NCI-H524 (cell line): ENCODE results near the gene ADAM23.

ENCODE experiments used
- DNase-seq, 2 experiments: peaks; one replicate each; lab custom pipeline; 2025; lab: John Stamatoyannopoulos, UW

Gene ADAM23

DNA sequence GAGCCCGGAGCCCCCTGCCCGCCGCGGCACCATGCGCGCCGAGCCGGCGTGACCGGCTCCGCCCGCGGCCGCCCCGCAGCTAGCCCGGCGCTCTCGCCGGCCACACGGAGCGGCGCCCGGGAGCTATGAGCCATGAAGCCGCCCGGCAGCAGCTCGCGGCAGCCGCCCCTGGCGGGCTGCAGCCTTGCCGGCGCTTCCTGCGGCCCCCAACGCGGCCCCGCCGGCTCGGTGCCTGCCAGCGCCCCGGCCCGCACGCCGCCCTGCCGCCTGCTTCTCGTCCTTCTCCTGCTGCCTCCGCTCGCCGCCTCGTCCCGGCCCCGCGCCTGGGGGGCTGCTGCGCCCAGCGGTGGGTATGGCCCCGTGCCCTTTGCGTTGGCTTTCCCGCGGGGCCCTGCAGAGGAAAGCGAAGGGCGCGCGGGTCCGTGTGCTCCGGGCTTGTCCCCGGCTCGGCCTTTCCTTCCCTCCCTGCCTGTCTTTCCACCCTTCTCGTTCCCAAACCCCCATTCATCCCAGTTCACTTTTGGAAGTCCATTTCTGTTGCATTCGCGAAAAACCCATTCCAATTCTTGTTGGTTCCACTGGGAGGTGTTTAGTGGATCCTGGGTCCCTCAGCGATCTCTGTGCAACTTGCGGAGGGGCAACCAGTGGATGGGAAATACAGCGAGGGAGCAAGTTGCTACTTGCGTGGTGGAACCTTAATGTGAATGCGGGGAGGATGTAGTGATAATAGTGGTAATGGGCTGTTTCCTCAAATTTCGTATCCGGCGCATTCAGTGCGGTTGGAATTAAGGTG, 599 bp downstream of the ADAM23 start:
- DNase-seq, result peak in 1 of 2 experiments; percentile 39

GRCh38 chr2:206445948-206446347, 2.6 kb downstream of the ADAM23 start:
- no peak for DNase-seq

DNA sequence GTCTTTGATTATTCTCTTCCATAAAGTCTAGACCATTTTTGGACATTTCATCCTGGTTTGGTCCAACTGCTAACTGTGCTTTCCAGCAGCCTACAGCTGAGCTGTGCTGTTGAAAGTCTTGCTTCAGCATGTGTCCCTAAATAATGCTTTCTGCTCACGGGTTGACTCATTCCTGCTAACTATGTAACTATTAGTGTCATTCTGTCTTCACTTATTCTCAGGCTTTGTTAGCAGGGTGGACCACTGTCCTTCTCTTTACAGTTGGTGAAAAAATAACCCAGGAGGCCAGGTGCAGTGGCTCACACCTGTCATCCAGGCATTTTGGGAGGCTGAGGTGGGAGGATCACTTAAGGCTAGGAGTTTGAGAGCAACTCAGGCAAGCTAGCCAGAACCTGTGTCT, 8.9 kb downstream of the ADAM23 start:
- no peak for DNase-seq

GRCh38 chr2:206452750-206453149, 9.4 kb downstream of the ADAM23 start:
- no peak for DNase-seq

DNA sequence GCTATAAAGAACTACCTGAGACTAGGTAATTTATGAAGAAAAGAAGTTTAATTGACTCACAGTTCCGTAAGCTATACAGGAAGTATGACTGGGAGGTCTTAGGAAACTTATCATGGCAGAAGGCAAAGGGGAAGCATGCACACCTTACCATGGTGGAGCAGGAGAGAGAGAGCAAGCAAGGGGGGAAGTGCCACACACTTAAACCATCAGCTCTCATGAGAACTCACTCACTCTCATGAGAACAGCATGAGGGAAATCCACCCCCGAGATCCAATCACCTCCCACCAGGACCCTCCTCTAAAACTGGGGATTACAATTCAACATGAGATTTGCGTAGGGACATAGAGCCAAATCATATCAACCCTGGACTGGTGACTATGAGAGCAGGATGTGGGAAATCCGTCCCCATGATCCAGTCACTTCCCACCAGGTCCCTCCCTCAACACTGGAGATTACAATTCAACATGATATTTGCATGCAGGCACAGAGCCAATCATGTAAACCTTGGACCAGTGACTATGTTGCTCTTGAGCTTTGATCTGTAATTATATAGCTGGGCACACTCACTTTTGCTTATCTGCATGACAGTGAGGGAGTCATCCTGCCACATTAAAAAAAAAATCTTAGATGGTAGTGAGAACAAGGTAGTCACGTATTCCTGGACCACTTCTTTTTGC, 12.9 kb downstream of the ADAM23 start:
- DNase-seq, result no peak

GRCh38 chr2:206457188-206457634, 13.9 kb downstream of the ADAM23 start:
- no peak for DNase-seq

DNA sequence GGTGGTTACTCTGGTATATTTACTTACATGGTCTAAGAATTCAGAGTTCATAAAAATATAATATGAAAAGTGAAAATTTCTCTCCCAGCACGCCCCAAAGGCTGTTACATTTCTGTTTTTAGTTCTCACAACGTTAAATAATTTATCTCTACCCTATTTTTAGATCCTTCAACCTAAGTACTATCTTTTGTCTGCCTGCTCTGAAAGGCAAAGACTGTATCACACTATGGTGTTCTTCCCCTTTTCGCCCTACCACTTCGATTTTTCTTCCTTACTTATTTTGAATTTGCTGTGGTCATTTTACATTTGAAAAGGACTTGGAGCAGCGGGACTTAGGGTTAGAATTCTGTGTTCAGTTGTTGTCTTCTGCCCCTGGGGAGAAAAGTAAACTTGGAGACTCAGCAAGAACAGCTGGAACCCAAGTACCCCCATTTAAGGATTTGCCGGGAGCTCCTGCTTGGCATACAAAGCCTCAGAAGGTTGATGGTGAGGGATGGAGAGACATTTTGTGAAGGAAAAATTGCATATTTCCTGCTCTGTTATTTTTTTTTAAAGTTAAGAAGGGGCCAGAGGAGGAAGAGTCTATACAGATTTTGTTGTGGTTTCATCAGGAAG, 19.0 kb downstream of the ADAM23 start:
- DNase-seq, result no peak

DNA sequence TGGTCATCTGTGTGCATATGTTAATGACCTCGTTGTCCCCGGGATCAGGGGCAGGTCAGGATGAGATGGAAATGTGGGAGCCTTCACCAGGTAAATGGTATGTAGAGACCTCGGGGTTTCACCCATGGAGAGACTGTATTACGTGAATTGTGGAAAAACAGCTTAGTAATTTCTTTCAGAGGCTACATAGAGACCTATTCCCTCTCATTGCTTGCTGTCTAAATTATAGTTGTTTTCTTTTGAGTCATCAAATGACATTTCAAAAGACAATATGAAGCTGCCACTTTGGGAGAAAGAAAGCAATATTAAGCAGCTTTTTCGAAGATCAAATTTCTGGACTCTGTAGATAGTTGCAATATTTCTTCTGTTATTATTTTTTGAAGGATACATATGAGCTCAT, 20.4 kb downstream of the ADAM23 start:
- DNase-seq, result no peak

DNA sequence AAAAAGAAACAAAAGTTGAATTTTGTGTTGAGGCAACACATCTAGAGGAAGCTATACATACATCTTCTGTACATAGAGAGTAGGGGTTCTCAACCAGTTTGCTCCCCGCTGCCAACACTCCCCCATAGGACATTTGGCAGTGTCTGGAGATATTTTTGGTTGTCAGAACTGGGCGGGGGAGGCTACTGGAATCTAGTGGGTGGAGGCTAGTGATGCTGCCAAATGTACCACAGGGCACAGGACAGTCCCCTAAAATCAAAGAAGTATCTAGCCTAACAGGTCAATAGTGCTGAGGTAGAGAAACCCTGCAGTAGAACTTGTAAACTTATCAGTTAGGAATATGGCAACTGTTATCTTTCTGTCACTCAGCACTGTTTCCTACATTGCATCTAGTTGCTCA, 21.3 kb downstream of the ADAM23 start:
- DNase-seq, result no peak

DNA sequence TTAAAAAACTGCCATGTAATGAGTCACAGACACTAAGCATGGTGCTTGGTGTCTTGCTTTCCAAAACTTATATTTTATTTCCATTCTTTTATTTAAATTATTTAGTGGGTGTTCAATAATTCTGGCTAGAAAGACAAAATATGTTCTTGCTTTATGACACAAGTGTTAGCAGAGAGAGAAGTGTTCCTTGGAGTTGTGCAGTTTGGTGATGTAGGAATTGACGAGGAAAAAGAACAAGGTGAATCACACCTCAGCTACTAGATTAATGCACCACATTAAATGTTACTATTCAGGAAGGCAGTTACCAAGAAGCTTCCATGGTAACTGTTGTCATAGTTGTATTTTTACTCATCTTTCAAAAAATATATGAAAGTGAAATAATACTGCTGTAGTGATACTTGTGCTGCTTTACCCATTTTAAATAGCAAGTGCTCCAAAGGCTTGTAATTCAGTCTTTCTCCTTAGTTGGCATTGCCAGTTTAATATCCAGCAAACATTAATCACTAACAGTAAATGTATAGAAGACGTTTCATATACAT, 28.3 kb downstream of the ADAM23 start:
- DNase-seq, result no peak

- DNase-seq, result no peak
Observed at GRCh38 chr2:206472094-206472493, 28.8 kb downstream of the ADAM23 start.

- DNase-seq, result no peak
Observed at GRCh38 chr2:206474099-206474498, 30.8 kb downstream of the ADAM23 start.

- peak; percentile 55 to 73 for DNase-seq
Observed at GRCh38 chr2:206477296-206477695, 34.0 kb downstream of the ADAM23 start.

GRCh38 chr2:206478340-206478739, 35.0 kb downstream of the ADAM23 start:
- no peak for DNase-seq

DNA sequence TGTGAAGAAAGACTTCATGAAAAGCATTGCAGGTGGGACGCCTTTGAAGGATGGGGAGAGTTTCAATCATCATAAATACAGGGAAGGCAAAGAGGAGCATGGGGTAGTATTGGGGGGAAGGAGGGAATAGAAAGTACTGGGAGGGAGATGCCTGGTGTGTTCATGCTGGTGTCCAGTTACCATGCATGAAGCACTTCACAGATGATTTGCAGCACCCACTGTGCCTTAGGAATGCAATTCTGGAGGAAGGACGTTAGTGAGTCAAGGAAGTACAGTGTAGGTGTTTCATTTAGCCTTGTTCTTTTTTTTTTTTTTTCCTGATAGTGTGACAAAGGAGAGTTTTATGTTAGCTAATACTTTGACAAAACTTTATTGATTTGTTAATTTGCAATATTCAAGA, 36.8 kb downstream of the ADAM23 start:
- peak in 1 of 2 experiments; percentile 48 for DNase-seq

DNA sequence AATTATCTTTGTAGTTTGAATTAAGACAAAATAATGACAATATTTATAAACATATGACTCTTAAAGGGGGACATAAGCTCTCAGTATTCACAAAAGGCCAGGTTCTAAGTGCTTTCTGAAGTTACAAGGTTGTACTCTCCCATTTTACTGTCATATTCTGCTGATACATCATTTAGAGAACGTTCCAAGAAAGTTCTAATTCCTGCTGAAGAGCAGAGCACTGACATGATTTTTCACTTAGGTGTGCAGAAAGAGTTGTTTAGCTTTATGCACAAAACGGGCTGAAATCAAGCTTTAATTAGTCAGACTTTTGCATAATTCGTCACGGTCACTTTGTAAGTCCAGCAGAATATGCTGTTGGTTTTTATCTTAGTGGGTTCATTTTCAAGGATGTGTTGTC, 37.3 kb downstream of the ADAM23 start:
- no peak for DNase-seq

GRCh38 chr2:206481056-206481455, 37.7 kb downstream of the ADAM23 start:
- DNase-seq, result peak; percentile 43 to 83

GRCh38 chr2:206482123-206482522, 38.8 kb downstream of the ADAM23 start:
- no peak for DNase-seq

- peak in 1 of 2 experiments; percentile 15 for DNase-seq
Observed at GRCh38 chr2:206482633-206483032, 39.3 kb downstream of the ADAM23 start.

- no peak for DNase-seq
Observed at GRCh38 chr2:206488053-206488452, 44.7 kb downstream of the ADAM23 start.

GRCh38 chr2:206488623-206489022, 45.3 kb downstream of the ADAM23 start:
- DNase-seq, result no peak

DNA sequence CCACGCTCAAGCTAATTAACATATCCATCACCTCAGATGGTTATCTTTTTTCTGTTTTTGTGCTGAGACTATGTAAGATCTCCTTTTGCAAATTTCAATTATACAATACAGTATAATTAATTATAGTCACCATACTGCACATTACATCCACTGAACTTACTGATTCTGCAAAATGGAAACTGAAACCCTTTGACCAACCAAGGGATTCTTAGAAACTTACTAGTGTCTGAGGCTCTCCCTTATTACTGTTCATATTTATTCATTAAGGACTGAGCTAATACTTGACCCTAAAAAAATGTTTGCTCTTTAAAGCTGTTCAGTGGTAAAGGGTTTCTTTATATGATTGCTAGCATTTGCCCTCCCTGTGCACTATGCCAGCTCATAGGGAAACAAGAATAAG, 50.7 kb downstream of the ADAM23 start:
- no peak for DNase-seq

DNA sequence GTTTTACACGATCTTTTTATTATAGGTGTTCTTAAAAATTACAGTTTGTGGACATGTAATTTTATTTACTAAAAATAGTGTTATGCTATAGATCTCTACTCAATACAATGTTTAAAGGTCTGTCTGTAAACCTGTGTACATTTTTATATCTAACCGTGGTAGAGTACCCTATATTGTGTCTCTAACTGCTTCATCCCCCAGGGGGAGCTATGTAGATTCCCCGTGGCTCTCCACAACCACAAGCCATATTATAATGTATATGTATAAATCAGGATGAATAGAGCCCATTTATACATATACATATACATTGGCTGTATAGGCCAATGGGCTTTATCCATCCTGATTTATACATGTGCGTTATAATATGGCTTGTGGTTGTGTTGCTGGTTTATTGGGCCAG, 59.4 kb downstream of the ADAM23 start:
- DNase-seq, result no peak
